WTC11 (cell line): Measurements from ENCODE around the gene EPO. TPM values are rescaled to one million over a fixed set of nuclear protein-coding genes. Genes with fewer than 3 reads are reported as not detected.
A peak's percentile ranks its signal among the peaks of the same experiment; 100 is the strongest.

ENCODE experiments used
- ATF3 ChIP-seq: sonication (generic); formaldehyde crosslinking; conservative IDR thresholded peaks from 2 replicates; pipeline ENCODE4 v1.8.1; 2022; ENCODE audit warnings: mild to moderate bottlenecking, missing genetic modification reagents
- CREM ChIP-seq: sonication (generic); formaldehyde crosslinking; IDR thresholded peaks from 2 replicates; pipeline ENCODE4 v1.8.1; 2022; ENCODE audit warnings: mild to moderate bottlenecking, missing genetic modification reagents, moderate library complexity
- CTCF ChIP-seq: fragments of 200-600 bp; IDR thresholded peaks from 2 replicates; pipeline ENCODE4 v1.8.0; 2022; ENCODE audit warnings: antibody characterized with exemption
- E2F5 ChIP-seq: sonication (generic); formaldehyde crosslinking; IDR thresholded peaks from 2 replicates; pipeline ENCODE4 v1.8.1; 2022; ENCODE audit warnings: mild to moderate bottlenecking, moderate library complexity, missing genetic modification reagents
- FOXP4 ChIP-seq: sonication (generic); formaldehyde crosslinking; IDR thresholded peaks from 2 replicates; pipeline ENCODE4 v1.8.0; 2022; ENCODE audit warnings: mild to moderate bottlenecking, missing genetic modification reagents
- GABPB1 ChIP-seq: sonication (generic); formaldehyde crosslinking; IDR thresholded peaks from 2 replicates; pipeline ENCODE4 v1.8.1; 2023; ENCODE audit warnings: mild to moderate bottlenecking, missing genetic modification reagents
- GTF2I ChIP-seq: fragments of 250-450 bp; sonication (Bioruptor Pico); conservative IDR thresholded peaks from 2 replicates; pipeline ENCODE4 v1.4.0; 2021; ENCODE audit warnings: mild to moderate bottlenecking
- HMGXB4 ChIP-seq: sonication (generic); formaldehyde crosslinking; IDR thresholded peaks from 2 replicates; pipeline ENCODE4 v1.8.1; 2023; ENCODE audit warnings: mild to moderate bottlenecking, moderate library complexity, missing genetic modification reagents
- JAZF1 ChIP-seq: fragments of 250-450 bp; sonication (Bioruptor Pico); IDR thresholded peaks from 2 replicates; pipeline ENCODE4 v1.9.0; 2021; ENCODE audit warnings: moderate library complexity, mild to moderate bottlenecking, inconsistent platforms
- JUN ChIP-seq: sonication (generic); formaldehyde crosslinking; IDR thresholded peaks from 2 replicates; pipeline ENCODE4 v1.8.0; 2023; ENCODE audit warnings: mild to moderate bottlenecking, missing genetic modification reagents
- NR1H2 ChIP-seq: sonication (generic); formaldehyde crosslinking; IDR thresholded peaks from 2 replicates; pipeline ENCODE4 v1.9.0; 2021; ENCODE audit warnings: mild to moderate bottlenecking, moderate library complexity, missing genetic modification reagents
- PRRX2 ChIP-seq: fragments of 250-450 bp; sonication (Bioruptor Pico); IDR thresholded peaks from 2 replicates; pipeline ENCODE4 v1.8.0; 2021; ENCODE audit warnings: mild to moderate bottlenecking
- RELA ChIP-seq: sonication (generic); formaldehyde crosslinking; IDR thresholded peaks from 2 replicates; pipeline ENCODE4 v1.8.1; 2022; ENCODE audit warnings: missing genetic modification reagents, mild to moderate bottlenecking, borderline replicate concordance
- SMAD3 ChIP-seq: sonication (generic); formaldehyde crosslinking; IDR thresholded peaks from 2 replicates; pipeline ENCODE4 v1.8.0; 2022; ENCODE audit warnings: missing genetic modification reagents, mild to moderate bottlenecking, borderline replicate concordance
- TCF7 ChIP-seq: sonication (generic); formaldehyde crosslinking; IDR thresholded peaks from 2 replicates; pipeline ENCODE4 v1.8.0; 2022; ENCODE audit warnings: mild to moderate bottlenecking, low read depth, missing genetic modification reagents, moderate library complexity
- TEAD1 ChIP-seq: sonication (generic); formaldehyde crosslinking; IDR thresholded peaks from 2 replicates; pipeline ENCODE4 v1.8.0; 2022; ENCODE audit warnings: mild to moderate bottlenecking, missing genetic modification reagents
- TEAD4 ChIP-seq: sonication (generic); formaldehyde crosslinking; IDR thresholded peaks from 2 replicates; pipeline ENCODE4 v1.8.0; 2022; ENCODE audit warnings: mild to moderate bottlenecking, missing genetic modification reagents
- TP53 ChIP-seq: sonication (generic); formaldehyde crosslinking; IDR thresholded peaks from 2 replicates; pipeline ENCODE4 v1.8.1; 2023; ENCODE audit warnings: mild to moderate bottlenecking, missing genetic modification reagents
- ZBTB43 ChIP-seq: sonication (generic); formaldehyde crosslinking; IDR thresholded peaks from 2 replicates; pipeline ENCODE4 v1.8.1; 2023; ENCODE audit warnings: mild to moderate bottlenecking, missing genetic modification reagents
- ZMAT4 ChIP-seq: fragments of 250-450 bp; sonication (Bioruptor Pico); IDR thresholded peaks from 2 replicates; pipeline ENCODE4 v1.9.0; 2021; ENCODE audit warnings: mild to moderate bottlenecking
- ZNF121 ChIP-seq: sonication (generic); formaldehyde crosslinking; IDR thresholded peaks from 2 replicates; pipeline ENCODE4 v1.8.0; 2023; ENCODE audit warnings: missing genetic modification reagents
- ZNF263 ChIP-seq: sonication (generic); formaldehyde crosslinking; IDR thresholded peaks from 2 replicates; pipeline ENCODE4 v1.8.1; 2022; ENCODE audit warnings: low read depth, mild to moderate bottlenecking, moderate library complexity, missing genetic modification reagents
- ZNF281 ChIP-seq: sonication (generic); formaldehyde crosslinking; IDR thresholded peaks from 2 replicates; pipeline ENCODE4 v1.8.0; 2023; ENCODE audit warnings: mild to moderate bottlenecking, missing genetic modification reagents
- ZNF416 ChIP-seq: fragments of 250-450 bp; sonication (Bioruptor Pico); IDR thresholded peaks from 2 replicates; pipeline ENCODE4 v1.9.0; 2021; ENCODE audit warnings: mild to moderate bottlenecking, inconsistent platforms
- ZNF512 ChIP-seq: sonication (generic); formaldehyde crosslinking; IDR thresholded peaks from 2 replicates; pipeline ENCODE4 v1.8.1; 2022; ENCODE audit warnings: missing genetic modification reagents, borderline replicate concordance
- total RNA-seq: library from RNA; stranded (reverse); gene quantifications from 3 replicates; pipeline ENCODE4 v1.2.3, GENCODE V29; 2021

The EPO gene
- total RNA-seq, 1 experiment from 2014 or later, result 0.63 TPM

- TF ChIP-seq HMGXB4 (CRISPR knock-in tag) (peak; percentile 83), CREM (CRISPR knock-in tag) (peak; percentile 55; the same call in 1 of the 2 replicates), RELA (CRISPR knock-in tag) (peak; percentile 21; the same call in 1 of the 2 replicates), ZNF263 (CRISPR knock-in tag) (no peak), TEAD4 (CRISPR knock-in tag) (no peak), TEAD1 (peak; percentile 72), FOXP4 (CRISPR knock-in tag) (no peak), ZNF416 (CRISPR knock-in tag) (no peak), ZNF281 (CRISPR knock-in tag) (0 out of 2 replicates have a peak, but pooled peaks have one; percentile 25), ZBTB43 (peak; percentile 57; the same call in 1 of the 2 replicates), JUN (CRISPR knock-in tag) (peak; percentile 17; the same call in 1 of the 2 replicates), GTF2I (peak; percentile 22; the same call in 1 of the 2 replicates), TP53 (CRISPR knock-in tag) (no peak), ATF3 (no peak), SMAD3 (CRISPR knock-in tag) (peak; percentile 93; the same call in 1 of the 2 replicates), E2F5 (CRISPR knock-in tag) (peak; percentile 98), JAZF1 (CRISPR knock-in tag) (no peak), TCF7 (CRISPR knock-in tag) (peak; percentile 66; the same call in 1 of the 2 replicates), PRRX2 (no peak), ZNF512 (CRISPR knock-in tag) (no peak), CTCF (no peak), ZMAT4 (CRISPR knock-in tag) (no peak), GABPB1 (no peak; the same call in 1 of the 2 replicates), ZNF121 (no peak), NR1H2 (0 out of 2 replicates have a peak, but pooled peaks have one; percentile 10)
Measured at GRCh38 chr7:100705753-100706671, 14.3 kb upstream of the EPO start, which contains the start of gene POP7 (continued).
